C4-2B (cell line): ENCODE data around the gene PRPF31.
A peak's percentile ranks its signal among the peaks of the same experiment; 100 is the strongest.
"Not testable (repeated sequence)": the region's sequence is repeated elsewhere in the genome, so short reads cannot be mapped to it uniquely, and the experiment has no call there.

Experiments
- H3K27ac ChIP-seq: fragments of 450-650 bp; 2 replicates; pipeline ENCODE4 v1.5.1; 2017
- ZFX ChIP-seq: fragments of 450-650 bp; IDR thresholded peaks from 2 replicates; pipeline ENCODE4 v1.6.1; 2017
- TF ChIP-seq, protein P1 (sequence below): fragments of 450-650 bp; conservative IDR thresholded peaks from 2 replicates; pipeline ENCODE4 v1.5.1; 2017; ENCODE audit warnings: mild to moderate bottlenecking

Gene PRPF31

DNA sequence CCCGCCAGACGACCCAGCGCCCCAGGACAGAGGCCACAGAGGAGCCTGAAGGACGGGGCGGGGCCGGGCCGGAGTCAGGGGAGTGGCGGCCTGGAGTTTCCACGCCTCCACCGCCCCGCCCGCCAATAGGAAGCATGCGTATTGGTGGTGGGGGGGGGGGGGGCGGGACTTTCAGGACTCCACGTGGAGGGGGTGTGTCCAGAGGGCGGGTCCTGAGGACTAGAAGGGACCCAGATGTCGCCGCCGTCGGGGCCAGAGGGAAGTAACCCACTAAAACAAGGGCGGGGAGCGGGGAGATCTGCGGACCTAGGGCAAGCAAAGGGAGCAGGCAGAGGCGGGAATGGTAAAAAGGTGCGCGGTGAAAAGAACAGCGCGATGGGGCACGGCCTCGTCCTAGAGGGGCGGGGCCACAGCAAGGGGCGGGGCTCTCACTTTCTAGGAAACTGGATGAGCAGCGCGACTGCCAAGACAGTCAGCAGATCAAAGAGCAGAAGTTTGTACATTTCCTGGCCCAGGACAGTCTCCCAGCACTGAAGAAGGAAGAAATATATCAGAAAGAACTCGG, 46.8 kb downstream of the PRPF31 start:
- peak overlapping the region; percentile 38 for H3K27ac ChIP-seq
- TF ChIP-seq, protein P1, sequence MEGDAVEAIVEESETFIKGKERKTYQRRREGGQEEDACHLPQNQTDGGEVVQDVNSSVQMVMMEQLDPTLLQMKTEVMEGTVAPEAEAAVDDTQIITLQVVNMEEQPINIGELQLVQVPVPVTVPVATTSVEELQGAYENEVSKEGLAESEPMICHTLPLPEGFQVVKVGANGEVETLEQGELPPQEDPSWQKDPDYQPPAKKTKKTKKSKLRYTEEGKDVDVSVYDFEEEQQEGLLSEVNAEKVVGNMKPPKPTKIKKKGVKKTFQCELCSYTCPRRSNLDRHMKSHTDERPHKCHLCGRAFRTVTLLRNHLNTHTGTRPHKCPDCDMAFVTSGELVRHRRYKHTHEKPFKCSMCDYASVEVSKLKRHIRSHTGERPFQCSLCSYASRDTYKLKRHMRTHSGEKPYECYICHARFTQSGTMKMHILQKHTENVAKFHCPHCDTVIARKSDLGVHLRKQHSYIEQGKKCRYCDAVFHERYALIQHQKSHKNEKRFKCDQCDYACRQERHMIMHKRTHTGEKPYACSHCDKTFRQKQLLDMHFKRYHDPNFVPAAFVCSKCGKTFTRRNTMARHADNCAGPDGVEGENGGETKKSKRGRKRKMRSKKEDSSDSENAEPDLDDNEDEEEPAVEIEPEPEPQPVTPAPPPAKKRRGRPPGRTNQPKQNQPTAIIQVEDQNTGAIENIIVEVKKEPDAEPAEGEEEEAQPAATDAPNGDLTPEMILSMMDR = no peak
- TF ChIP-seq ZFX = no peak

DNA sequence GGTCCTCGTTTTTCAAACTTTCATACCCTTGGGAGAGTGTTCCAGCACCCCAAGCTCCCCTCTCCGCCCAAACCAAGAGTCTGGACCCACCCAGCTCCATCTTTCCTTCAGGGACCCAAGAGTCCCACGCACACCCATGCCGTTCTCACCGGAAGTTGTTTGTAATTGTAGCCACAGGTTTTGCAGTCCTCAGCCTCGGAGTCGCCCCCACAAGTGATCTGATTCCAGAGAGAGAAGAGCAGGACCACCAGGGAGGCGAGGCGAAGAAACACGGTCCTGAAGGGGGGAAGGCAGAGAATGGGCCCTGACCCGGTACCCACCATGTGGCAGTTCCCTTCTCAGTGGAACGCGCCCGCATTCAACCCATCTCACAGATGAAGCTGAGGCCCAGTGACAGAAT, 47.3 kb downstream of the PRPF31 start:
- TF ChIP-seq, protein P1 = no peak
- no peak for TF ChIP-seq ZFX
- peak overlapping the region; percentile 38 for H3K27ac ChIP-seq

DNA sequence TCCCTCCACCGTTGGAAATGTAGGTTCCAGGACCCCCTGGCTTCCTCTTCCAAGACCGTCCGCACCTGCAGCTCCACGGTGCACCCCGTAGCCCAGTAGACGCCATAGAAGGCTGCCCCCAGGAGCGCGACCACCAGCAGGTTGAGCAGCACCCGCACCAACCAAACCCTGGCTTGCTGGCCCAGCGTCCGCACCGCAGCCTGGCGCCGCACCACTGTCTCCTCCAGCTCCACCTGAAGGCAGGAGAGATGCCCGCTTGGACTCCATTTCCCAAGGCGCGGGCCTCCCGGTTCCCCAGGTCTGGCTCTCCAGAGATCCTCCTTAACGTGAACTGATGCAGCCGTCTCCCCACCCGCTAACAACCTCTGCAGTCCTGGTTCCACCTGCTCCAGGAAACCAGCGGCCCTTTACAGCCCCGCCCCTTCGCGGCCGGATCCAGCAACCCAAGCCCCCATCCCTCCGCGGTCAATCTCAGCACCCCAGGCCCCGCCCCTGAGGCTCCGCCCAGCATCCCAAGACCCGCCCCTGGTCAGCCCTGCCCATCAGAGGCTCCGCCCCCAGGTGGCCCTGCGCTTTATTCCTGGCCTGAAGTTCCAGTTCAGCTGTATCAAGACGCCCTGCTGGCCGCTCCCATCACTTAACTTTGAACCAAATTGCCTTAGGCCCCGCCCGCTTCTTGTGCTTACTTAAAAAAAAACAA, 49.0 kb downstream of the PRPF31 start:
- H3K27ac ChIP-seq = no peak overlapping the region
- TF ChIP-seq ZFX = no peak
- TF ChIP-seq, protein P1 = no peak

DNA sequence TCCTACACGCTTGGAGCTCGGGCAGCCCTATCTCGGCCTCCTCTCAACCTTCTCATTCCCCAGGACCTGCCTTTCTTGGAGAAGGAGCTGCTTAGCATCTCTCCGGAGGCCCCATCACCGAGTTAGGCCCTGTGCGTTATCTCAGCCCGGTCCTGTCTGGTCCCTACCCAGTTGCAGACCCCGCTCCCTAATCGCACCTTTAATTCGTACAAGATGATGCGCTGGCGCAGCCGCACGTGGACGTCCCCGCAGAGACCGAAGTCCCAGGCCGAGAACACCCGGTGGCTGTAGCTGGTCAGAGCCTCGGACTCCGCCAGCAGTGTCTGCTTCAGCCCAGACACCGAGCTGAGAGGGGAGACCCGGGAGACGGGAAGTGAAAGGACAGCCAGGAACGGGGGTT, 49.7 kb downstream of the PRPF31 start:
- no peak overlapping the region for H3K27ac ChIP-seq
- TF ChIP-seq ZFX = no peak
- TF ChIP-seq, protein P1 = no peak

DNA sequence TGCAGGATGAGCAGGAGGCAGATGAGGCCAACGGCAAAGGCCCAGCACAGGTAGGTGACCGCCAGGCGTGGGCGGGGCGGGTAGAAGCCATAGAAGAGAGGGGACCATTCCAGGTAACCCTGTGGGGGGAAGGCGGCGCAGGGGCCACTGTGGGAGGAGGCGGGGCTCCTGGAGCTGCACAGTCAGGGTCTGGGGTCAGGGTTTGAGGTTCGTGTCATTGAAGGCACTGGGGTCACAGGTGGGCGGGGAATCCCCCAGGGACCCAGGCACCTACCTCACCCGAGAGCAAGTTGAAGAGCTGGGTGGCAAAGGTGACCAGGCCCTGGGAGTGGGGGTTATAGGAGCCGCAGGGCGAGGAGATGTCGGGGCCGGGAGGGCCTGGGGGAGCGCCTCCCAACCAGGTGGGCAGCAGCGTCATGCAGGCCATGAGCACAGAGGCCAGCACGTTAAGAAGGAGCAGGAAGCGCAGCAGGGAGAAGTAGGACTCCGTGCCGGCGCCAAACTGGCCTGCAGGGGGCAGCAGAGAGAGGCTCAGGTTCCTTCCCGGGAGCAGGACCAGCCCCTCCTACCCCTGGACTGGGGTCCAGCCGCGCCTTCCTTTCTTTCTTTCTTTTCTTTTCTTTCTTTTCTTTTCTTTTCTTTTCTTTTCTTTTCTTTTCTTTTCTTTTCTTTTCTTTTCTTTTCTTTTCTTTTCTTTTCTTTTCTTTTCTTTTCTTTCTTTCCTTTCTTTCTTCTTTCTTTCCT, 52.8 kb downstream of the PRPF31 start:
- H3K27ac ChIP-seq = no peak overlapping the region
- TF ChIP-seq, protein P1 = peak; percentile 91
- no peak for TF ChIP-seq ZFX

DNA sequence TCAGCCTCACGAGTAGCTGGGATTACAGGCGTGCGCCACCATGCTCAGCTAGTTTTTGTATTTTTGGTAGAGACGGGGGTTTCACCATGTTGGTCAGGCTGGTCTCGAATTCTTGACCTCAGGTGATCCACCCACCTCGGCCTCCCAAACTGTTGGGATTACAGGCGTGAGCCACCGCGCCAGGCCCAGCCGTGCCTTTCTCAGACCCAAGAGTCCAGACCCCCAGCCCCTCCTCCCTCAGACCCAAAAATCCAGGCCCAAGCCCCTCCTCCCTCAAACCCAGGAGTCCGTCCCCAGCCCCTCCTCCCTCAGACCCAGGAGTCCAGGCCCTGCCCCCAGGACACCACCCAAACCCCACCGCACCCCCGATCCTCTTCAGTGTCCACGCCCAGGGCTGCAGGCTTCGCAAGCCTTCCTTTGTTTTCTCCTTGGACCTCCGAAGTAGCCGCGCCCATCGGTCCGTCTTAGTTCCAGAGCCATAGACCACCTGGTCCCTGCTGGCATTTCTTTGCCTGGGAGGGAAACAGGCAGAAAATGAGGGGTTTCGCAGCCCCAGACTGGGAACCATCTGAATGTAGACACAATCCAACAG, 53.7 kb downstream of the PRPF31 start:
- H3K27ac ChIP-seq = no peak overlapping the region
- TF ChIP-seq, protein P1 = no peak
- TF ChIP-seq ZFX = no peak

DNA sequence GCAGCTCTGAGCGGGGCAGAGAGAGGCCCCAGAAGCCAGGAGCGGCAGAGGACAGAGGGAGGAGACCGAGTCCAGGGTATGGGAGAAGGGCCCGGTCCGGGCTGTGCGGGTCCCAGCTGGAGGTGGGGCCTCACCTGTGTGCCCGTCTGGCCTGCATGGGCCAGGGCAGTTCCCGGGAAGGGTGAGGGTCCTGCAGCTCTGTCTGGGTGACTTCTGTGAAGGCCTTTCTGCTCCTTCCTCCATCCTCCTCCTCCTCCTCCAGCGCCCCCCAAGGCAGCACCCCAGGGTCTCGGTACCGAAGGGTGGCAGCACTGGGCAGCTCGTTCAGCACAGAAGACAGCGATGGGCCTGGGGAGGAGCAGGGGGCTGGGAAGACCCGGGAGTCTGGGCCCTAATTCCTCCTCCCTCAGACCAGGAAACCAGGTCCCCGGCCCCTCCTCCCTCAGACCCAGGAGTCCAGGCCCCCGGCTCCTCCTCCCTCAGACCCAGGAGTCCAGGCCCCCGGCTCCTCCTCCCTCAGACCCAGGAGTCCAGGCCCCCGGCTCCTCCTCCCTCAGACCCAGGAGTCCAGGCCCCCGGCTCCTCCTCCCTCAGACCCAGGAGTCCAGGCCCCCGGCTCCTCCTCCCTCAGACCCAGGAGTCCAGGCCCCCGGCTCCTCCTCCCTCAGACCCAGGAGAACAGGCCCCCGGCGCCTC, 56.3 kb downstream of the PRPF31 start:
- not testable (repeated sequence) for H3K27ac ChIP-seq
